Measurements from ENCODE around the gene TMEM184A. TPM values are rescaled to one million over a fixed set of nuclear protein-coding genes. Genes with fewer than 3 reads are reported as not detected.

The TMEM184A gene
- total RNA-seq, 1 donor from 2014 or later: 8.6 TPM

DNA sequence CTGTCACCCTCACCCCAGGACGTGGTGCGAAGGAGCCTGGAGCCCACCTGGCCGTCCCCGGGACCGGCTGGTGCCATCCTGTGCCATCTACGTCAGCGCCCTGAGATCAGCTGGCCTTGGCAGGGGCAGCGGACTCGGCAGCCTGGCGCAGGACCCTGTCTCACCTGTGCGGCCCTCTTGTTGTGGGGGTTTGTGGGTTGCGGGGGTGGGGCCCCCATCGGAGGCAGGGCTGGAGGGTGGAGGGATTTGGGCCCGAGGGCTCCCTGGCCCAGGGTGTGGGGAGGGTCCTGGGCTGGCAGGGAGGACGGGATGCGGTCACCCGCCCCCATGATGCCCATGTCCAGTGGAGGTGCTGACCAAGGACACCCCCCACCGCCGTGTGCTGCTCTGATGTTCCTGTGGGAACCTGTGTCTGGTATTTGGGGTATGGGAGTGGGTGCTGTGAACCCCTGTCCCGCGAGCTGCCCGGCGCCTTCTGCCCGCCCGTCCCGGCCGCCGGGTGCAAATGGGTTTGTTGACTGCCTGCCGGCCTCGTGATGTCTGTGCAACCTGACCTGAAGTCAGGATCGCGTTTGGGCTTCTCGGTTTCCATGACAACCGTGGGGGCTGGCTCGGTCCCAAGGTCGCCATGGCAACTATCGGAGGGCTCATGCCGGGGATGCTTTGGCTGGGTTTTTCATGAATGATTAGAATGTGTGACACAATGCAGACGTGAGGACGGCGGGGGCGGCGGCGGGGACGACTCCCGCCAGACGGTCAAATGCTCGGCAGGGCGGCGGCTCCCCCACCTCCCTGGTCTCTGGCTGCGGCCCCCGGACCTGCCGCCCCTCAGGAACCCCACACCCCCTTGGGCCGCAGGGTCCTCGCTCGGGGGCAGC lies 18.2 kb downstream of the TMEM184A start:
- no peaks in the 10 kb centered on the region for H3K9me3 Mint-ChIP-seq (ENCODE audit: low read depth)
- peak overlapping the region; percentile 51 for H3K4me3 Mint-ChIP-seq (ENCODE audit: low read depth)
- peaks cover 22% of the 10 kb centered on the region for H3K4me1 Mint-ChIP-seq (ENCODE audit: low read depth)
- peak; percentile 62 for DNase-seq (ENCODE audit: low spot score, unreplicated experiment)
- H3K27me3 Mint-ChIP-seq: no peaks in the 10 kb centered on the region
- TF ChIP-seq, protein P1, sequence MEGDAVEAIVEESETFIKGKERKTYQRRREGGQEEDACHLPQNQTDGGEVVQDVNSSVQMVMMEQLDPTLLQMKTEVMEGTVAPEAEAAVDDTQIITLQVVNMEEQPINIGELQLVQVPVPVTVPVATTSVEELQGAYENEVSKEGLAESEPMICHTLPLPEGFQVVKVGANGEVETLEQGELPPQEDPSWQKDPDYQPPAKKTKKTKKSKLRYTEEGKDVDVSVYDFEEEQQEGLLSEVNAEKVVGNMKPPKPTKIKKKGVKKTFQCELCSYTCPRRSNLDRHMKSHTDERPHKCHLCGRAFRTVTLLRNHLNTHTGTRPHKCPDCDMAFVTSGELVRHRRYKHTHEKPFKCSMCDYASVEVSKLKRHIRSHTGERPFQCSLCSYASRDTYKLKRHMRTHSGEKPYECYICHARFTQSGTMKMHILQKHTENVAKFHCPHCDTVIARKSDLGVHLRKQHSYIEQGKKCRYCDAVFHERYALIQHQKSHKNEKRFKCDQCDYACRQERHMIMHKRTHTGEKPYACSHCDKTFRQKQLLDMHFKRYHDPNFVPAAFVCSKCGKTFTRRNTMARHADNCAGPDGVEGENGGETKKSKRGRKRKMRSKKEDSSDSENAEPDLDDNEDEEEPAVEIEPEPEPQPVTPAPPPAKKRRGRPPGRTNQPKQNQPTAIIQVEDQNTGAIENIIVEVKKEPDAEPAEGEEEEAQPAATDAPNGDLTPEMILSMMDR (IDR thresholded peaks at IDR 0.05; ENCODE audit: unreplicated experiment): no peak
- peak overlapping the region; percentile 98 for H3K27ac Mint-ChIP-seq
- H3K36me3 Mint-ChIP-seq (ENCODE audit: insufficient read depth): peaks cover 1% of the 10 kb centered on the region

GRCh38 chr7:1536743-1537534 lies 19.1 kb downstream of the TMEM184A start:
- Mint-ChIP-seq H3K9me3 (ENCODE audit: low read depth) (no peaks in the 10 kb centered on the region), H3K36me3 (ENCODE audit: insufficient read depth) (peaks cover 1% of the 10 kb centered on the region), H3K27me3 (no peaks in the 10 kb centered on the region), H3K4me3 (ENCODE audit: low read depth) (peak overlapping the region; percentile 40), H3K4me1 (ENCODE audit: low read depth) (peaks cover 30% of the 10 kb centered on the region), H3K27ac (peak overlapping the region; percentile 98)
- DNase-seq (ENCODE audit: low spot score, unreplicated experiment): peak; percentile 81
- TF ChIP-seq, protein P1 (IDR thresholded peaks at IDR 0.05; ENCODE audit: unreplicated experiment): no peak

DNA sequence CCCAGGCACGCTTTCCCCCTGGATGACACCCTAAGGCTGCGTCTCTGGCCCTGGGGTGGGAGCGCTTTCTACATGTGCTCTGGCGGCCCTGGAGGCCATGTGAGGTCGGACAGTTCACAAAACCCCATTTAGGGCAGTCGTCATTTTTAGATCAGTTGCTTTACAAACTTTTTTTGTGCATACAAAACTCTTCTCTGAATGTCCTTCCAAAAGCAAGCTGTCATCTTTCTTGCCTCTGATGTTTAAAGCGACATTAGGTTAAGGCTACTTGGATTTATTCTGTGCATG lies 19.6 kb downstream of the TMEM184A start:
- H3K9me3 Mint-ChIP-seq (ENCODE audit: low read depth): no peaks in the 10 kb centered on the region
- peaks cover 34% of the 10 kb centered on the region for H3K4me1 Mint-ChIP-seq (ENCODE audit: low read depth)
- no peak for DNase-seq (ENCODE audit: low spot score, unreplicated experiment)
- H3K36me3 Mint-ChIP-seq (ENCODE audit: insufficient read depth): peaks cover 1% of the 10 kb centered on the region
- H3K27ac Mint-ChIP-seq: peak overlapping the region; percentile 98
- H3K4me3 Mint-ChIP-seq (ENCODE audit: low read depth): peak overlapping the region; percentile 7
- TF ChIP-seq, protein P1 (IDR thresholded peaks at IDR 0.05; ENCODE audit: unreplicated experiment): no peak
- H3K27me3 Mint-ChIP-seq: no peaks in the 10 kb centered on the region

- DNase-seq (ENCODE audit: low spot score, unreplicated experiment): no peak
- H3K27me3 Mint-ChIP-seq: no peaks in the 10 kb centered on the region
- H3K4me1 Mint-ChIP-seq (ENCODE audit: low read depth): peaks cover 34% of the 10 kb centered on the region
- peaks cover 1% of the 10 kb centered on the region for H3K36me3 Mint-ChIP-seq (ENCODE audit: insufficient read depth)
- no peaks in the 10 kb centered on the region for H3K9me3 Mint-ChIP-seq (ENCODE audit: low read depth)
- no peak overlapping the region for H3K4me3 Mint-ChIP-seq (ENCODE audit: low read depth)
- H3K27ac Mint-ChIP-seq: peak overlapping the region; percentile 98
- TF ChIP-seq, protein P1 (IDR thresholded peaks at IDR 0.05; ENCODE audit: unreplicated experiment): no peak
Measured at GRCh38 chr7:1535701-1536454, 20.1 kb downstream of the TMEM184A start.

- peaks cover 34% of the 10 kb centered on the region for H3K4me1 Mint-ChIP-seq (ENCODE audit: low read depth)
- H3K9me3 Mint-ChIP-seq (ENCODE audit: low read depth): no peaks in the 10 kb centered on the region
- DNase-seq (ENCODE audit: low spot score, unreplicated experiment): no peak
- TF ChIP-seq, protein P1 (IDR thresholded peaks at IDR 0.05; ENCODE audit: unreplicated experiment): no peak
- H3K36me3 Mint-ChIP-seq (ENCODE audit: insufficient read depth): peaks cover 1% of the 10 kb centered on the region
- no peak overlapping the region for H3K4me3 Mint-ChIP-seq (ENCODE audit: low read depth)
- H3K27me3 Mint-ChIP-seq: no peaks in the 10 kb centered on the region
- no peak overlapping the region for H3K27ac Mint-ChIP-seq
Measured at GRCh38 chr7:1535100-1535458, 20.9 kb downstream of the TMEM184A start.
